GM12878 (cell line): Measurements from ENCODE around the gene MARK4. TPM values are rescaled to one million over a fixed set of nuclear protein-coding genes. Genes with fewer than 3 reads are reported as not detected.

Experiments used
- EZH2 ChIP-seq: IDR thresholded peaks from 2 replicates; pipeline ENCODE4 v1.6.1; 2012; ENCODE audit warnings: low read depth, mild to moderate bottlenecking, control low read depth, inconsistent platforms, low read length, borderline replicate concordance; ENCODE audit not compliant: control insufficient read depth
- TARDBP ChIP-seq: IDR thresholded peaks from 2 replicates; pipeline ENCODE4 v1.6.1; 2016; ENCODE audit warnings: borderline replicate concordance
- TCF12 ChIP-seq: IDR thresholded peaks from 2 replicates; pipeline ENCODE4 v1.6.1; 2011; ENCODE audit warnings: low read depth, mild to moderate bottlenecking, low read length
- polyA plus RNA-seq, 11 experiments: library from polyadenylated mRNA; depleted of rRNA in 4 of 11; unstranded in 6 of 11; stranded (reverse) in 5 of 11; fragments of >200 nt; fragmentation: Nextera tagmentation in 4 of 11; fragmentation: Illumina TruSeq in 1 of 11; extraction: Ambion mirVana in 4 of 11; extraction: Trizol in 1 of 11; gene quantifications; 1 replicate in 1 of 11; 2 replicates in 10 of 11; pipeline versions ENCODE4 v1.2.1 to v1.2.3, GENCODE V29; 2011 to 2016; ENCODE audit warnings: inconsistent platforms in 2 of 11, missing spikeins in 2 of 11, low read depth in 1 of 11
- total RNA-seq, 4 experiments: library from RNA; depleted of rRNA in 3 of 4; stranded (reverse); fragments of >200 nt in 3 of 4; fragmentation: Illumina TruSeq in 1 of 4; extraction: Trizol in 1 of 4; gene quantifications; 2 replicates each; pipeline versions ENCODE4 v1.2.1 to v1.2.3, GENCODE V29; 2013 to 2021
- TF ChIP-seq, protein P1 (sequence below): fragments of 450-650 bp; formaldehyde crosslinking; IDR thresholded peaks from 2 replicates; pipeline ENCODE4 v1.5.0; 2022; ENCODE audit warnings: mild to moderate bottlenecking, missing genetic modification characterization
- TF ChIP-seq, protein P2 (sequence below): fragments of 450-650 bp; IDR thresholded peaks from 2 replicates; pipeline ENCODE4 v1.6.1; 2017; ENCODE audit warnings: borderline replicate concordance
- TF ChIP-seq, protein P3 (sequence below), 3 experiments: IDR thresholded peaks in 2 of 3; conservative IDR thresholded peaks in 1 of 3; 2 replicates each; pipeline ENCODE4 v1.5.1; 2011; ENCODE audit warnings: low read depth in 3 of 3, low read length in 3 of 3, mild to moderate bottlenecking in 3 of 3, control low read depth in 2 of 3, moderate library complexity in 2 of 3, inconsistent platforms in 1 of 3, mixed read lengths in 1 of 3; ENCODE audit not compliant: control insufficient read depth in 2 of 3, insufficient read depth in 1 of 3; ENCODE audit errors: extremely low read depth in 1 of 3

MARK4 gene
- total and polyA plus RNA-seq, 10 of the 15 experiments (the other 5 are each of a cell fraction or from before 2014, with no cell fraction given): 0.66 to 24.3 (median 5.1) TPM

DNA sequence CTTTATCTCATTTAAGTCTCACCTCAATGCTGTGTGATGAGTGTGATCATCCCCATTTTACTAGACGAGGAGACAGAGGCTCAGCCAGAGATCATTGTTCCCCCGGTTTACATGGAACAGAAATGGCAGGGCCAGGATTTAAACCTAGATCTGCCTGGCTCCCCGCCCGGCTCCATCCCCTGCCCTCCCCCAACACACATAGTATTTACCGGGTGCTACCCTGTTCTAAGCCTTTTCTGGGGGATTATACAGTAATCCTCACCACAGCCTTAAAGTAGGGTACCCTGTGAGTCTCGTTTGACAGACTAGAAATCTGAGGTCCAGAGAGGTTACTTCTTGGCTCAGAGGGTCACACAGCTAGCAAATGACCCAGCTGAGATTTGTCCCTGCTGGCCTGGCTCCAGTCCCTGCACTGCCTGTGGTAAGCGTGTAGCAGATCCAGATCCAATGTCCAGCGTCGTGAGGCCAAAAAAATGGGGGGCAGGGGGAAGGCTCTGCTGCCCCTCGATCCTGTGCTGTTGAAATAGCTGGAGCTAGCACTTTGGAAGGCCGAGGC, 85.7 kb downstream of the MARK4 start (continued):
- TF ChIP-seq, protein P1, sequence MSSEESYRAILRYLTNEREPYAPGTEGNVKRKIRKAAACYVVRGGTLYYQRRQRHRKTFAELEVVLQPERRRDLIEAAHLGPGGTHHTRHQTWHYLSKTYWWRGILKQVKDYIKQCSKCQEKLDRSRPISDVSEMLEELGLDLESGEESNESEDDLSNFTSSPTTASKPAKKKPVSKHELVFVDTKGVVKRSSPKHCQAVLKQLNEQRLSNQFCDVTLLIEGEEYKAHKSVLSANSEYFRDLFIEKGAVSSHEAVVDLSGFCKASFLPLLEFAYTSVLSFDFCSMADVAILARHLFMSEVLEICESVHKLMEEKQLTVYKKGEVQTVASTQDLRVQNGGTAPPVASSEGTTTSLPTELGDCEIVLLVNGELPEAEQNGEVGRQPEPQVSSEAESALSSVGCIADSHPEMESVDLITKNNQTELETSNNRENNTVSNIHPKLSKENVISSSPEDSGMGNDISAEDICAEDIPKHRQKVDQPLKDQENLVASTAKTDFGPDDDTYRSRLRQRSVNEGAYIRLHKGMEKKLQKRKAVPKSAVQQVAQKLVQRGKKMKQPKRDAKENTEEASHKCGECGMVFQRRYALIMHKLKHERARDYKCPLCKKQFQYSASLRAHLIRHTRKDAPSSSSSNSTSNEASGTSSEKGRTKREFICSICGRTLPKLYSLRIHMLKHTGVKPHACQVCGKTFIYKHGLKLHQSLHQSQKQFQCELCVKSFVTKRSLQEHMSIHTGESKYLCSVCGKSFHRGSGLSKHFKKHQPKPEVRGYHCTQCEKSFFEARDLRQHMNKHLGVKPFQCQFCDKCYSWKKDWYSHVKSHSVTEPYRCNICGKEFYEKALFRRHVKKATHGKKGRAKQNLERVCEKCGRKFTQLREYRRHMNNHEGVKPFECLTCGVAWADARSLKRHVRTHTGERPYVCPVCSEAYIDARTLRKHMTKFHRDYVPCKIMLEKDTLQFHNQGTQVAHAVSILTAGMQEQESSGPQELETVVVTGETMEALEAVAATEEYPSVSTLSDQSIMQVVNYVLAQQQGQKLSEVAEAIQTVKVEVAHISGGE (CRISPR knock-in tag): no peak
- TF ChIP-seq EZH2 (no peak), TCF12 (no peak), TARDBP (no peak)
- TF ChIP-seq, protein P2, sequence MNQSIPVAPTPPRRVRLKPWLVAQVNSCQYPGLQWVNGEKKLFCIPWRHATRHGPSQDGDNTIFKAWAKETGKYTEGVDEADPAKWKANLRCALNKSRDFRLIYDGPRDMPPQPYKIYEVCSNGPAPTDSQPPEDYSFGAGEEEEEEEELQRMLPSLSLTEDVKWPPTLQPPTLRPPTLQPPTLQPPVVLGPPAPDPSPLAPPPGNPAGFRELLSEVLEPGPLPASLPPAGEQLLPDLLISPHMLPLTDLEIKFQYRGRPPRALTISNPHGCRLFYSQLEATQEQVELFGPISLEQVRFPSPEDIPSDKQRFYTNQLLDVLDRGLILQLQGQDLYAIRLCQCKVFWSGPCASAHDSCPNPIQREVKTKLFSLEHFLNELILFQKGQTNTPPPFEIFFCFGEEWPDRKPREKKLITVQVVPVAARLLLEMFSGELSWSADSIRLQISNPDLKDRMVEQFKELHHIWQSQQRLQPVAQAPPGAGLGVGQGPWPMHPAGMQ: no peak
- TF ChIP-seq, protein P3, sequence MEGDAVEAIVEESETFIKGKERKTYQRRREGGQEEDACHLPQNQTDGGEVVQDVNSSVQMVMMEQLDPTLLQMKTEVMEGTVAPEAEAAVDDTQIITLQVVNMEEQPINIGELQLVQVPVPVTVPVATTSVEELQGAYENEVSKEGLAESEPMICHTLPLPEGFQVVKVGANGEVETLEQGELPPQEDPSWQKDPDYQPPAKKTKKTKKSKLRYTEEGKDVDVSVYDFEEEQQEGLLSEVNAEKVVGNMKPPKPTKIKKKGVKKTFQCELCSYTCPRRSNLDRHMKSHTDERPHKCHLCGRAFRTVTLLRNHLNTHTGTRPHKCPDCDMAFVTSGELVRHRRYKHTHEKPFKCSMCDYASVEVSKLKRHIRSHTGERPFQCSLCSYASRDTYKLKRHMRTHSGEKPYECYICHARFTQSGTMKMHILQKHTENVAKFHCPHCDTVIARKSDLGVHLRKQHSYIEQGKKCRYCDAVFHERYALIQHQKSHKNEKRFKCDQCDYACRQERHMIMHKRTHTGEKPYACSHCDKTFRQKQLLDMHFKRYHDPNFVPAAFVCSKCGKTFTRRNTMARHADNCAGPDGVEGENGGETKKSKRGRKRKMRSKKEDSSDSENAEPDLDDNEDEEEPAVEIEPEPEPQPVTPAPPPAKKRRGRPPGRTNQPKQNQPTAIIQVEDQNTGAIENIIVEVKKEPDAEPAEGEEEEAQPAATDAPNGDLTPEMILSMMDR (IDR thresholded peaks at IDR 0.05 in 2 of 3, conservative IDR thresholded peaks at IDR 0.05 in 1 of 3; ENCODE audit: control insufficient read depth in 2 of 3, extremely low read depth in 1 of 3, insufficient read depth in 1 of 3, low read depth in 3 of 3, low read length in 3 of 3): no peak
